GM23338 (cell line): ENCODE results near the gene HYAL2. TPM values are rescaled to one million over a fixed set of nuclear protein-coding genes. Genes with fewer than 3 reads are reported as not detected.
A peak's percentile ranks its signal among the peaks of the same experiment; 100 is the strongest.

Source experiments
- ATAC-seq: fragments of 200-7000 bp; cut with Tn5 transposase; 3 replicates; pipeline ENCODE4 v1.9.1; 2020
- DNase-seq: peaks from one replicate; pipeline ENCODE4 v3.0.0-alpha.2; 2015; ENCODE audit warnings: low spot score
- H2AFZ ChIP-seq: fragments of 200-600 bp; sonication (generic); 2 replicates; pipeline ENCODE4 v1.8.0; 2016; ENCODE audit warnings: antibody characterized with exemption, mild to moderate bottlenecking, moderate library complexity
- H3F3A ChIP-seq: fragments of 200-600 bp; sonication (generic); replicated peaks from 2 replicates; pipeline ENCODE4 v1.8.0; 2017; ENCODE audit warnings: antibody characterized with exemption, mixed run types, low read depth
- H3K27ac ChIP-seq: fragments of 200-600 bp; sonication (generic); 2 replicates; pipeline ENCODE4 v1.6.1; 2016; ENCODE audit warnings: low read depth
- H3K27me3 ChIP-seq: fragments of 200-600 bp; sonication (generic); 2 replicates; pipeline ENCODE4 v1.8.0; 2016; ENCODE audit warnings: mild to moderate bottlenecking, mixed run types, moderate library complexity; ENCODE audit not compliant: insufficient read depth
- H3K36me3 ChIP-seq: fragments of 200-600 bp; sonication (generic); 2 replicates; pipeline ENCODE4 v1.8.0; 2016; ENCODE audit warnings: mild to moderate bottlenecking; ENCODE audit not compliant: insufficient read depth
- H3K4me1 ChIP-seq: fragments of 200-600 bp; sonication (generic); 2 replicates; pipeline ENCODE4 v1.8.0; 2016; ENCODE audit warnings: mild to moderate bottlenecking, moderate library complexity; ENCODE audit not compliant: insufficient read depth
- H3K4me2 ChIP-seq: fragments of 200-600 bp; sonication (generic); 2 replicates; pipeline ENCODE4 v1.7.1; 2017; ENCODE audit warnings: mixed run types
- H3K4me3 ChIP-seq: fragments of 200-600 bp; sonication (generic); 2 replicates; pipeline ENCODE4 v1.6.1; 2016; ENCODE audit warnings: mixed run types
- H3K79me2 ChIP-seq: fragments of 200-600 bp; sonication (generic); replicated peaks from 2 replicates; pipeline ENCODE4 v1.8.0; 2017; ENCODE audit warnings: mild to moderate bottlenecking; ENCODE audit not compliant: insufficient read depth
- H3K9me2 ChIP-seq: fragments of 200-600 bp; sonication (generic); 2 replicates; pipeline ENCODE4 v1.8.0; 2017; ENCODE audit not compliant: insufficient read depth
- H4K20me1 ChIP-seq: fragments of 200-600 bp; sonication (generic); replicated peaks from 2 replicates; pipeline ENCODE4 v1.8.0; 2017; ENCODE audit warnings: mild to moderate bottlenecking; ENCODE audit not compliant: insufficient read depth
- H3K27ac Mint-ChIP-seq: 2 replicates; pipeline ENCODE4 v1.8.0; 2020; ENCODE audit warnings: inconsistent platforms, mild to moderate bottlenecking, moderate library complexity, mixed read lengths
- H3K27me3 Mint-ChIP-seq: 3 replicates; pipeline ENCODE4 v1.8.0; 2022; ENCODE audit warnings: low read depth, mild to moderate bottlenecking, moderate library complexity, mixed read lengths, inconsistent platforms; ENCODE audit not compliant: insufficient read depth, poor library complexity
- H3K36me3 Mint-ChIP-seq: 3 replicates; pipeline ENCODE4 v1.8.0; 2021; ENCODE audit warnings: low read depth, mild to moderate bottlenecking, inconsistent platforms, moderate library complexity, mixed read lengths
- H3K4me1 Mint-ChIP-seq: 3 replicates; pipeline ENCODE4 v1.8.0; 2020; ENCODE audit warnings: mild to moderate bottlenecking, inconsistent platforms, mixed read lengths
- H3K4me3 Mint-ChIP-seq: 3 replicates; pipeline ENCODE4 v1.8.0; 2021; ENCODE audit warnings: moderate library complexity, mild to moderate bottlenecking, inconsistent platforms, mixed read lengths
- H3K9me3 Mint-ChIP-seq: 3 replicates; pipeline ENCODE4 v1.8.0; 2020; ENCODE audit warnings: moderate library complexity, mild to moderate bottlenecking, inconsistent platforms, mixed read lengths
- EZH2 ChIP-seq: fragments of 200-600 bp; sonication (generic); IDR thresholded peaks from one replicate; pipeline ENCODE4 v1.8.0; 2017; ENCODE audit warnings: antibody characterized with exemption, mild to moderate bottlenecking, low read depth; ENCODE audit not compliant: unreplicated experiment
- ZNF114 ChIP-seq: fragments of 250-450 bp; sonication (Bioruptor Pico); IDR thresholded peaks from 2 replicates; pipeline ENCODE4 v1.5.0; 2020; ENCODE audit warnings: mild to moderate bottlenecking, moderate library complexity
- polyA plus RNA-seq: library from polyadenylated mRNA; unstranded; fragments of >200 nt; fragmentation: Nextera tagmentation; extraction: Ambion mirVana; gene quantifications from 2 replicates; pipeline ENCODE4 v1.2.1, GENCODE V29; 2016
- total RNA-seq: library from RNA; depleted of rRNA; stranded (reverse); fragments of >200 nt; shearing (Covaris generic); gene quantifications from 2 replicates; pipeline ENCODE4 v1.2.3, GENCODE V29; 2014
- TF ChIP-seq, protein P1 (sequence below): IDR thresholded peaks from one replicate; pipeline ENCODE4 v1.6.1; 2018; ENCODE audit warnings: antibody characterized with exemption; ENCODE audit not compliant: unreplicated experiment
- TF ChIP-seq, protein P2 (sequence below), 2 experiments: fragments of 200-600 bp in 1 of 2; sonication (generic) in 1 of 2; conservative IDR thresholded peaks; 2 replicates each; pipeline versions ENCODE4 v1.5.1 to v1.6.1; 2016 to 2017; ENCODE audit warnings: antibody characterized with exemption in 2 of 2, low read depth in 2 of 2, mild to moderate bottlenecking in 2 of 2, moderate library complexity in 1 of 2
- TF ChIP-seq, protein P3 (sequence below): fragments of 250-450 bp; sonication (Bioruptor Pico); IDR thresholded peaks from 2 replicates; pipeline ENCODE4 v1.5.0; 2020; ENCODE audit warnings: mild to moderate bottlenecking, moderate library complexity

Gene HYAL2
- total and polyA plus RNA-seq, 2 experiments from 2014 or later = 28.9 to 74.3 TPM

DNA sequence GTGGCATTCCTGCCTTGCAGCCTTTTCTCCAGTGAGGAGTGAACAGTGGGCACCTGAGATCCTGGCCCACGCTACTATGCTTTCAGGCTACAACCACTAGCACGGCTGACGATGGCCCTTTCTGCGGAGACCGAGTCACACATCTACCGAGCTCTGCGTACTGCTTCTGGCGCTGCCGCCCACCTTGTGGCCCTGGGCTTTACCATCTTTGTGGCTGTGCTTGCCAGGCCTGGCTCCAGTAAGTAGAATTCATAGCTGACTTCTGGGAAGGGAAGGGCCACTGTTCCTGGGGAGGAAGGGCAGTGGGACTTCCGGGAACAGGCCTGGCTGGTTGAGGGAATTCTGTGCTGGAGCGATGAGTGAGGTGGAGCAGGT is 28.8 kb upstream of the HYAL2 start:
- H3K4me1 Mint-ChIP-seq = peaks cover 13% of the 10 kb centered on the region
- Histone ChIP-seq H3K36me3 (no peaks in the 10 kb centered on the region), H3K4me2 (peak overlapping the region; percentile 99), H3K27me3 (peaks cover 6% of the 10 kb centered on the region; the same call in 1 of the 2 replicates), H2AFZ (peak overlapping the region; percentile 58; the same call in 1 of the 2 replicates), H3K9me2 (no peaks in the 10 kb centered on the region), H3K79me2 (no peaks in the 10 kb centered on the region; the same call in 1 of the 2 replicates), H3K4me3 (peak overlapping the region; percentile 67), H4K20me1 (peaks cover 9% of the 10 kb centered on the region; the same call in 1 of the 2 replicates), H3K27ac (no peak overlapping the region), H3F3A (0 out of 2 replicates have a peak, but pooled peaks cover 2% of the 10 kb centered on the region), H3K4me1 (peaks cover 3% of the 10 kb centered on the region; the same call in 1 of the 2 replicates)
- peaks cover 7% of the 10 kb centered on the region for H3K27me3 Mint-ChIP-seq
- no peaks in the 10 kb centered on the region for H3K9me3 Mint-ChIP-seq
- peak overlapping the region; percentile 95 for H3K4me3 Mint-ChIP-seq
- peaks cover 12% of the 10 kb centered on the region for H3K36me3 Mint-ChIP-seq
- DNase-seq (no peak), ATAC-seq (no peak)
- no peak for TF ChIP-seq ZNF114 (CRISPR knock-in tag)
- TF ChIP-seq, protein P1, sequence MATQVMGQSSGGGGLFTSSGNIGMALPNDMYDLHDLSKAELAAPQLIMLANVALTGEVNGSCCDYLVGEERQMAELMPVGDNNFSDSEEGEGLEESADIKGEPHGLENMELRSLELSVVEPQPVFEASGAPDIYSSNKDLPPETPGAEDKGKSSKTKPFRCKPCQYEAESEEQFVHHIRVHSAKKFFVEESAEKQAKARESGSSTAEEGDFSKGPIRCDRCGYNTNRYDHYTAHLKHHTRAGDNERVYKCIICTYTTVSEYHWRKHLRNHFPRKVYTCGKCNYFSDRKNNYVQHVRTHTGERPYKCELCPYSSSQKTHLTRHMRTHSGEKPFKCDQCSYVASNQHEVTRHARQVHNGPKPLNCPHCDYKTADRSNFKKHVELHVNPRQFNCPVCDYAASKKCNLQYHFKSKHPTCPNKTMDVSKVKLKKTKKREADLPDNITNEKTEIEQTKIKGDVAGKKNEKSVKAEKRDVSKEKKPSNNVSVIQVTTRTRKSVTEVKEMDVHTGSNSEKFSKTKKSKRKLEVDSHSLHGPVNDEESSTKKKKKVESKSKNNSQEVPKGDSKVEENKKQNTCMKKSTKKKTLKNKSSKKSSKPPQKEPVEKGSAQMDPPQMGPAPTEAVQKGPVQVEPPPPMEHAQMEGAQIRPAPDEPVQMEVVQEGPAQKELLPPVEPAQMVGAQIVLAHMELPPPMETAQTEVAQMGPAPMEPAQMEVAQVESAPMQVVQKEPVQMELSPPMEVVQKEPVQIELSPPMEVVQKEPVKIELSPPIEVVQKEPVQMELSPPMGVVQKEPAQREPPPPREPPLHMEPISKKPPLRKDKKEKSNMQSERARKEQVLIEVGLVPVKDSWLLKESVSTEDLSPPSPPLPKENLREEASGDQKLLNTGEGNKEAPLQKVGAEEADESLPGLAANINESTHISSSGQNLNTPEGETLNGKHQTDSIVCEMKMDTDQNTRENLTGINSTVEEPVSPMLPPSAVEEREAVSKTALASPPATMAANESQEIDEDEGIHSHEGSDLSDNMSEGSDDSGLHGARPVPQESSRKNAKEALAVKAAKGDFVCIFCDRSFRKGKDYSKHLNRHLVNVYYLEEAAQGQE = no peak
- TF ChIP-seq EZH2 = no peak
- TF ChIP-seq, protein P2, sequence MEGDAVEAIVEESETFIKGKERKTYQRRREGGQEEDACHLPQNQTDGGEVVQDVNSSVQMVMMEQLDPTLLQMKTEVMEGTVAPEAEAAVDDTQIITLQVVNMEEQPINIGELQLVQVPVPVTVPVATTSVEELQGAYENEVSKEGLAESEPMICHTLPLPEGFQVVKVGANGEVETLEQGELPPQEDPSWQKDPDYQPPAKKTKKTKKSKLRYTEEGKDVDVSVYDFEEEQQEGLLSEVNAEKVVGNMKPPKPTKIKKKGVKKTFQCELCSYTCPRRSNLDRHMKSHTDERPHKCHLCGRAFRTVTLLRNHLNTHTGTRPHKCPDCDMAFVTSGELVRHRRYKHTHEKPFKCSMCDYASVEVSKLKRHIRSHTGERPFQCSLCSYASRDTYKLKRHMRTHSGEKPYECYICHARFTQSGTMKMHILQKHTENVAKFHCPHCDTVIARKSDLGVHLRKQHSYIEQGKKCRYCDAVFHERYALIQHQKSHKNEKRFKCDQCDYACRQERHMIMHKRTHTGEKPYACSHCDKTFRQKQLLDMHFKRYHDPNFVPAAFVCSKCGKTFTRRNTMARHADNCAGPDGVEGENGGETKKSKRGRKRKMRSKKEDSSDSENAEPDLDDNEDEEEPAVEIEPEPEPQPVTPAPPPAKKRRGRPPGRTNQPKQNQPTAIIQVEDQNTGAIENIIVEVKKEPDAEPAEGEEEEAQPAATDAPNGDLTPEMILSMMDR (conservative IDR thresholded peaks at IDR 0.05; ENCODE audit: low read depth in 2 of 2) = no peak
- TF ChIP-seq, protein P3, sequence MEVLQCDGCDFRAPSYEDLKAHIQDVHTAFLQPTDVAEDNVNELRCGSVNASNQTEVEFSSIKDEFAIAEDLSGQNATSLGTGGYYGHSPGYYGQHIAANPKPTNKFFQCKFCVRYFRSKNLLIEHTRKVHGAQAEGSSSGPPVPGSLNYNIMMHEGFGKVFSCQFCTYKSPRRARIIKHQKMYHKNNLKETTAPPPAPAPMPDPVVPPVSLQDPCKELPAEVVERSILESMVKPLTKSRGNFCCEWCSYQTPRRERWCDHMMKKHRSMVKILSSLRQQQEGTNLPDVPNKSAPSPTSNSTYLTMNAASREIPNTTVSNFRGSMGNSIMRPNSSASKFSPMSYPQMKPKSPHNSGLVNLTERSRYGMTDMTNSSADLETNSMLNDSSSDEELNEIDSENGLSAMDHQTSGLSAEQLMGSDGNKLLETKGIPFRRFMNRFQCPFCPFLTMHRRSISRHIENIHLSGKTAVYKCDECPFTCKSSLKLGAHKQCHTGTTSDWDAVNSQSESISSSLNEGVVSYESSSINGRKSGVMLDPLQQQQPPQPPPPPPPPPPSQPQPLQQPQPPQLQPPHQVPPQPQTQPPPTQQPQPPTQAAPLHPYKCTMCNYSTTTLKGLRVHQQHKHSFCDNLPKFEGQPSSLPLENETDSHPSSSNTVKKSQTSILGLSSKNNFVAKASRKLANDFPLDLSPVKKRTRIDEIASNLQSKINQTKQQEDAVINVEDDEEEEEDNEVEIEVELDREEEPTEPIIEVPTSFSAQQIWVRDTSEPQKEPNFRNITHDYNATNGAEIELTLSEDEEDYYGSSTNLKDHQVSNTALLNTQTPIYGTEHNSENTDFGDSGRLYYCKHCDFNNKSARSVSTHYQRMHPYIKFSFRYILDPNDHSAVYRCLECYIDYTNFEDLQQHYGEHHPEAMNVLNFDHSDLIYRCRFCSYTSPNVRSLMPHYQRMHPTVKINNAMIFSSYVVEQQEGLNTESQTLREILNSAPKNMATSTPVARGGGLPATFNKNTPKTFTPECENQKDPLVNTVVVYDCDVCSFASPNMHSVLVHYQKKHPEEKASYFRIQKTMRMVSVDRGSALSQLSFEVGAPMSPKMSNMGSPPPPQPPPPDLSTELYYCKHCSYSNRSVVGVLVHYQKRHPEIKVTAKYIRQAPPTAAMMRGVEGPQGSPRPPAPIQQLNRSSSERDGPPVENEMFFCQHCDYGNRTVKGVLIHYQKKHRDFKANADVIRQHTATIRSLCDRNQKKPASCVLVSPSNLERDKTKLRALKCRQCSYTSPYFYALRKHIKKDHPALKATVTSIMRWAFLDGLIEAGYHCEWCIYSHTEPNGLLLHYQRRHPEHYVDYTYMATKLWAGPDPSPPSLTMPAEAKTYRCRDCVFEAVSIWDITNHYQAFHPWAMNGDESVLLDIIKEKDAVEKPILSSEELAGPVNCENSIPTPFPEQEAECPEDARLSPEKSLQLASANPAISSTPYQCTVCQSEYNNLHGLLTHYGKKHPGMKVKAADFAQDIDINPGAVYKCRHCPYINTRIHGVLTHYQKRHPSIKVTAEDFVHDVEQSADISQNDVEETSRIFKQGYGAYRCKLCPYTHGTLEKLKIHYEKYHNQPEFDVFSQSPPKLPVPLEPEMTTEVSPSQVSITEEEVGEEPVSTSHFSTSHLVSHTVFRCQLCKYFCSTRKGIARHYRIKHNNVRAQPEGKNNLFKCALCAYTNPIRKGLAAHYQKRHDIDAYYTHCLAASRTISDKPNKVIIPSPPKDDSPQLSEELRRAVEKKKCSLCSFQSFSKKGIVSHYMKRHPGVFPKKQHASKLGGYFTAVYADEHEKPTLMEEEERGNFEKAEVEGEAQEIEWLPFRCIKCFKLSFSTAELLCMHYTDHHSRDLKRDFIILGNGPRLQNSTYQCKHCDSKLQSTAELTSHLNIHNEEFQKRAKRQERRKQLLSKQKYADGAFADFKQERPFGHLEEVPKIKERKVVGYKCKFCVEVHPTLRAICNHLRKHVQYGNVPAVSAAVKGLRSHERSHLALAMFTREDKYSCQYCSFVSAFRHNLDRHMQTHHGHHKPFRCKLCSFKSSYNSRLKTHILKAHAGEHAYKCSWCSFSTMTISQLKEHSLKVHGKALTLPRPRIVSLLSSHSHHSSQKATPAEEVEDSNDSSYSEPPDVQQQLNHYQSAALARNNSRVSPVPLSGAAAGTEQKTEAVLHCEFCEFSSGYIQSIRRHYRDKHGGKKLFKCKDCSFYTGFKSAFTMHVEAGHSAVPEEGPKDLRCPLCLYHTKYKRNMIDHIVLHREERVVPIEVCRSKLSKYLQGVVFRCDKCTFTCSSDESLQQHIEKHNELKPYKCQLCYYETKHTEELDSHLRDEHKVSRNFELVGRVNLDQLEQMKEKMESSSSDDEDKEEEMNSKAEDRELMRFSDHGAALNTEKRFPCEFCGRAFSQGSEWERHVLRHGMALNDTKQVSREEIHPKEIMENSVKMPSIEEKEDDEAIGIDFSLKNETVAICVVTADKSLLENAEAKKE = no peak
- no peak overlapping the region for H3K27ac Mint-ChIP-seq
